LHCN-M2 (cell line): ENCODE data around the gene TXNDC9. TPM values are rescaled to one million over a fixed set of nuclear protein-coding genes. Genes with fewer than 3 reads are reported as not detected.
"Not testable (repeated sequence)": the region's sequence is repeated elsewhere in the genome, so short reads cannot be mapped to it uniquely, and the experiment has no call there.

Experiments used
- DNase-seq: peaks from one replicate; pipeline ENCODE4 v3.0.0-alpha.2; 2012; ENCODE audit warnings: low read depth
- polyA plus RNA-seq: library from polyadenylated mRNA; unstranded; fragments of >200 nt; gene quantifications from one replicate; pipeline ENCODE4 v1.2.1, GENCODE V29; 2012; ENCODE audit warnings: missing spikeins
- total RNA-seq: library from RNA; depleted of rRNA; stranded (reverse); fragments of >200 nt; gene quantifications from 2 replicates; pipeline ENCODE4 v1.2.3, GENCODE V29; 2014; rRNA removed

TXNDC9 gene
- 56.7 and 74.7 TPM in 2 replicates for total RNA-seq
- polyA plus RNA-seq = 24.9 TPM

GRCh38 chr2:99335911-99336803 is at the start of gene TXNDC9:
TXNDC9 (minus strand) TSS chr2:99336333; CDS start chr2:99333210, 3,123 bp downstream.
- DNase-seq = peak; percentile 99

- no peak for DNase-seq
Observed at GRCh38 chr2:99382143-99382542, 46.0 kb upstream of the TXNDC9 start.

GRCh38 chr2:99380376-99381010 is 44.4 kb upstream of the TXNDC9 start:
- no peak for DNase-seq

GRCh38 chr2:99377879-99378278 is 41.7 kb upstream of the TXNDC9 start:
- DNase-seq = no peak

- DNase-seq = no peak
Observed at GRCh38 chr2:99376254-99376864, 40.2 kb upstream of the TXNDC9 start.

- DNase-seq = no peak
Observed at GRCh38 chr2:99374747-99375146, 38.6 kb upstream of the TXNDC9 start.

- no peak for DNase-seq
Observed at GRCh38 chr2:99373144-99373543, 37.0 kb upstream of the TXNDC9 start.

GRCh38 chr2:99368854-99369253 is 32.7 kb upstream of the TXNDC9 start:
- not testable (repeated sequence) for DNase-seq

- peak; percentile 6 for DNase-seq
Observed at GRCh38 chr2:99365661-99366060, 29.5 kb upstream of the TXNDC9 start.

GRCh38 chr2:99356853-99357252 is 20.7 kb upstream of the TXNDC9 start:
- DNase-seq = no peak

- not testable (repeated sequence) for DNase-seq
Observed at GRCh38 chr2:99354825-99355224, 18.7 kb upstream of the TXNDC9 start.

- peak; percentile 32 for DNase-seq
Observed at GRCh38 chr2:99354070-99354469, 17.9 kb upstream of the TXNDC9 start.

- DNase-seq = no peak
Observed at GRCh38 chr2:99350194-99350593, 14.1 kb upstream of the TXNDC9 start.

- DNase-seq = no peak
Observed at GRCh38 chr2:99348173-99348572, 12.0 kb upstream of the TXNDC9 start.

GRCh38 chr2:99346218-99346617 is 10.1 kb upstream of the TXNDC9 start:
- DNase-seq = no peak

- DNase-seq = not testable (repeated sequence)
Observed at GRCh38 chr2:99345446-99345845, 9.3 kb upstream of the TXNDC9 start.

GRCh38 chr2:99342536-99342935 is 6.4 kb upstream of the TXNDC9 start:
- DNase-seq = no peak

- DNase-seq = no peak
Observed at GRCh38 chr2:99340669-99341236, 4.6 kb upstream of the TXNDC9 start.

- DNase-seq = no peak
Observed at GRCh38 chr2:99338029-99338585, 2.0 kb upstream of the TXNDC9 start.

GRCh38 chr2:99337113-99338028 is 1.2 kb upstream of the TXNDC9 start, which contains the start of gene EIF5B:
EIF5B (plus strand) TSS chr2:99337389; CDS start chr2:99337555, 166 bp downstream.
- peak; percentile 96 for DNase-seq

- DNase-seq = no peak
Observed at GRCh38 chr2:99336804-99337112, 625 bp upstream of the TXNDC9 start.
